Measurements from ENCODE around the gene GLCE. TPM values are rescaled to one million over a fixed set of nuclear protein-coding genes. Genes with fewer than 3 reads are reported as not detected.

GLCE gene
- total RNA-seq, 4 donors from 2014 or later = 4.8 to 6.6 (median 5.6) TPM

GRCh38 chr15:69131362-69132220 is 28.8 kb upstream of the GLCE start:
- Histone ChIP-seq H3K27ac (no peak overlapping the region), H3K4me3 (no peak overlapping the region), H3K27me3 (no peaks in the 10 kb centered on the region), H3K4me1 (no peaks in the 10 kb centered on the region), H3K9me3 (no peaks in the 10 kb centered on the region), H3K36me3 (no peaks in the 10 kb centered on the region)
- ATAC-seq (no peak), DNase-seq (peak in 1 of 2 donors; percentile 16)
- intact Hi-C loops (cut with DNase I; ENCODE audit: low total_unique reads) = no loop called here
- TF ChIP-seq POLR2A (IDR thresholded peaks at IDR 0.05) (no peak), CTCF (IDR thresholded peaks at IDR 0.05 in 4 of 5, conservative IDR thresholded peaks at IDR 0.05 in 1 of 5) (no peak)
- in situ Hi-C loops (cut with MboI; ENCODE audit: low sequenced_read_pairs in 4 of 4) = no loop called here

GRCh38 chr15:69132430-69132829 is 28.0 kb upstream of the GLCE start:
- ATAC-seq = no peak
- TF ChIP-seq CTCF (IDR thresholded peaks at IDR 0.05 in 4 of 5, conservative IDR thresholded peaks at IDR 0.05 in 1 of 5) (no peak), POLR2A (IDR thresholded peaks at IDR 0.05) (no peak)
- Histone ChIP-seq H3K9me3 (no peaks in the 10 kb centered on the region), H3K4me1 (no peaks in the 10 kb centered on the region), H3K27ac (no peak overlapping the region), H3K4me3 (no peak overlapping the region), H3K27me3 (no peaks in the 10 kb centered on the region), H3K36me3 (no peaks in the 10 kb centered on the region)
- in situ Hi-C loops (cut with MboI; ENCODE audit: low sequenced_read_pairs in 4 of 4) = no loop called here
- no peak for DNase-seq
- intact Hi-C loops (cut with DNase I; ENCODE audit: low total_unique reads) = no loop called here

GRCh38 chr15:69132977-69133861 is 27.2 kb upstream of the GLCE start:
- DNase-seq (no peak), ATAC-seq (no peak)
- no peak for TF ChIP-seq CTCF (IDR thresholded peaks at IDR 0.05 in 4 of 5, conservative IDR thresholded peaks at IDR 0.05 in 1 of 5)
- no peak for TF ChIP-seq POLR2A (IDR thresholded peaks at IDR 0.05)
- no peak overlapping the region for H3K27ac ChIP-seq
- H3K9me3 ChIP-seq = no peaks in the 10 kb centered on the region
- no peaks in the 10 kb centered on the region for H3K4me1 ChIP-seq
- H3K27me3 ChIP-seq = no peaks in the 10 kb centered on the region
- H3K4me3 ChIP-seq = no peak overlapping the region
- in situ Hi-C loops (cut with MboI; ENCODE audit: low sequenced_read_pairs in 4 of 4) (no loop called here), intact Hi-C loops (cut with DNase I; ENCODE audit: low total_unique reads) (no loop called here)
- H3K36me3 ChIP-seq = no peaks in the 10 kb centered on the region

- Histone ChIP-seq H3K36me3 (no peaks in the 10 kb centered on the region), H3K4me1 (no peaks in the 10 kb centered on the region), H3K4me3 (no peak overlapping the region), H3K27ac (no peak overlapping the region), H3K27me3 (peaks cover 0 to 3% (median 2%) of the 10 kb centered on the region in 3 donors), H3K9me3 (no peaks in the 10 kb centered on the region)
- DNase-seq (no peak), ATAC-seq (no peak)
- in situ Hi-C loops (cut with MboI; ENCODE audit: low sequenced_read_pairs in 4 of 4) (no loop called here), intact Hi-C loops (cut with DNase I; ENCODE audit: low total_unique reads) (no loop called here)
- no peak for TF ChIP-seq CTCF (IDR thresholded peaks at IDR 0.05 in 4 of 5, conservative IDR thresholded peaks at IDR 0.05 in 1 of 5)
- no peak for TF ChIP-seq POLR2A (IDR thresholded peaks at IDR 0.05)
Measured at GRCh38 chr15:69133862-69134519, 26.4 kb upstream of the GLCE start.
